Liver (tissue), 9 donors: ENCODE measurements around the gene BCL2L13. TPM values are rescaled to one million over a fixed set of nuclear protein-coding genes. Genes with fewer than 3 reads are reported as not detected.

Experiments used
- DNase-seq: peaks from one replicate; pipeline ENCODE4 v3.0.0-alpha.2; 2017; ENCODE audit warnings: low spot score
- H3K27ac ChIP-seq, 2 donors: one replicate each; pipeline ENCODE4 v1.7.0; 2013; ENCODE audit warnings: inconsistent platforms in 2 of 2, low read length in 2 of 2, control low read depth in 1 of 2, low read depth in 1 of 2, mild to moderate bottlenecking in 1 of 2
- H3K27me3 ChIP-seq, 4 donors: one replicate each; pipeline versions ENCODE4 v1.6.1 to v1.7.0; 2013; ENCODE audit warnings: low read length in 3 of 4, inconsistent platforms in 1 of 4, mild to moderate bottlenecking in 1 of 4, moderate library complexity in 1 of 4; ENCODE audit not compliant: control insufficient read depth in 4 of 4, insufficient read depth in 4 of 4
- H3K36me3 ChIP-seq, 4 donors: one replicate each; pipeline versions ENCODE4 v1.6.1 to v1.7.0; 2013; ENCODE audit warnings: low read length in 3 of 4, mild to moderate bottlenecking in 3 of 4, low read depth in 1 of 4, moderate library complexity in 1 of 4; ENCODE audit not compliant: control insufficient read depth in 4 of 4, insufficient read depth in 3 of 4
- H3K4me1 ChIP-seq, 4 donors: one replicate each; pipeline versions ENCODE4 v1.6.1 to v1.7.0; 2013; ENCODE audit warnings: low read length in 3 of 4, mild to moderate bottlenecking in 3 of 4, moderate library complexity in 1 of 4; ENCODE audit not compliant: control insufficient read depth in 4 of 4, insufficient read depth in 4 of 4
- H3K4me3 ChIP-seq, 3 donors: one replicate each; pipeline versions ENCODE4 v1.6.1 to v1.7.0; 2013; ENCODE audit warnings: low read length in 3 of 3, control low read depth in 1 of 3, low read depth in 1 of 3, mild to moderate bottlenecking in 1 of 3
- H3K9ac ChIP-seq, 2 donors: one replicate each; pipeline ENCODE4 v1.7.0; 2013; ENCODE audit warnings: low read length in 2 of 2, mild to moderate bottlenecking in 2 of 2, moderate library complexity in 2 of 2, control low read depth in 1 of 2, low read depth in 1 of 2
- H3K9me3 ChIP-seq, 4 donors: one replicate each; pipeline versions ENCODE4 v1.6.1 to v1.7.0; 2013; ENCODE audit warnings: low read length in 3 of 4; ENCODE audit not compliant: control insufficient read depth in 4 of 4
- EGR1 ChIP-seq, 2 donors: IDR thresholded peaks; 2 replicates each; pipeline ENCODE4 v1.6.1; 2016 to 2018; ENCODE audit warnings: antibody characterized with exemption in 2 of 2, low read depth in 2 of 2
- GABPA ChIP-seq, 2 donors: IDR thresholded peaks in 1 of 2; conservative IDR thresholded peaks in 1 of 2; 2 replicates each; pipeline ENCODE4 v1.6.1; 2016; ENCODE audit warnings: antibody characterized with exemption in 2 of 2, mild to moderate bottlenecking in 1 of 2, moderate library complexity in 1 of 2
- JUND ChIP-seq, 2 donors: IDR thresholded peaks; 2 replicates each; pipeline ENCODE4 v1.6.1; 2016; ENCODE audit warnings: antibody characterized with exemption in 2 of 2
- NR2F2 ChIP-seq: IDR thresholded peaks from 2 replicates; pipeline ENCODE4 v1.6.1; 2016; ENCODE audit warnings: antibody characterized with exemption
- RAD21 ChIP-seq, 2 donors: IDR thresholded peaks; 2 replicates each; pipeline ENCODE4 v1.6.1; 2016; ENCODE audit warnings: antibody characterized with exemption in 2 of 2, mild to moderate bottlenecking in 2 of 2
- RXRA ChIP-seq, 2 donors: IDR thresholded peaks; 2 replicates each; pipeline ENCODE4 v1.6.1; 2017 to 2018; ENCODE audit warnings: antibody characterized with exemption in 2 of 2, mild to moderate bottlenecking in 1 of 2
- SP1 ChIP-seq: IDR thresholded peaks from 2 replicates; pipeline ENCODE4 v1.6.1; 2018; ENCODE audit warnings: antibody characterized with exemption, mild to moderate bottlenecking
- TAF1 ChIP-seq: conservative IDR thresholded peaks from 2 replicates; pipeline ENCODE4 v1.6.1; 2016; ENCODE audit warnings: antibody characterized with exemption, mild to moderate bottlenecking
- YY1 ChIP-seq: IDR thresholded peaks from 2 replicates; pipeline ENCODE4 v1.6.1; 2016; ENCODE audit warnings: antibody characterized with exemption, mild to moderate bottlenecking
- WGBS: extraction: QIAGEN DNeasy Blood & Tissue Kit; methylation state at CpG from one replicate; pipeline ENCODE4 v1.1.7; 2013; 5-methylcytosine and 5-hydroxymethylcytosine counted together
- polyA plus RNA-seq, 2 donors: library from polyadenylated mRNA; stranded (reverse) in 1 of 2; unstranded in 1 of 2; fragments of 200-250 nt in 1 of 2; fragments of >200 nt in 1 of 2; fragmentation: Nextera tagmentation in 1 of 2; extraction: Ambion mirVana in 1 of 2; gene quantifications; one replicate each; pipeline versions ENCODE4 v1.2.1 to v1.2.3, GENCODE V29; 2013 to 2015
- total RNA-seq, 2 donors: library from RNA; depleted of rRNA; stranded (reverse); fragments of >200 nt; gene quantifications; one replicate each; pipeline ENCODE4 v1.2.3, GENCODE V29; 2014
- TF ChIP-seq, protein P1 (sequence below): IDR thresholded peaks from 2 replicates; pipeline ENCODE4 v1.6.1; 2016; ENCODE audit warnings: antibody characterized with exemption
- TF ChIP-seq, protein P2 (sequence below): IDR thresholded peaks from 2 replicates; pipeline ENCODE4 v1.6.1; 2016; ENCODE audit warnings: antibody characterized with exemption
- TF ChIP-seq, protein P3 (sequence below): fragments of 150-350 bp; IDR thresholded peaks from 2 replicates; pipeline ENCODE4 v1.5.1; 2017; ENCODE audit warnings: improper control_type of control experiment, low read depth, low read length; ENCODE audit not compliant: missing input control
- TF ChIP-seq, protein P4 (sequence below): IDR thresholded peaks from 2 replicates; pipeline ENCODE4 v1.6.1; 2016; ENCODE audit warnings: antibody characterized with exemption, mild to moderate bottlenecking
- TF ChIP-seq, protein P5 (sequence below): IDR thresholded peaks from 2 replicates; pipeline ENCODE4 v1.6.1; 2016; ENCODE audit warnings: antibody characterized with exemption
- donor health status: healthy.
- donor health status: healthy.
- donor health status: healthy.
- donor health status: healthy.
- donor health status: healthy.

Gene BCL2L13
- total and polyA plus RNA-seq, 4 donors = 22.3 to 31.8 (median 24.5) TPM

DNA sequence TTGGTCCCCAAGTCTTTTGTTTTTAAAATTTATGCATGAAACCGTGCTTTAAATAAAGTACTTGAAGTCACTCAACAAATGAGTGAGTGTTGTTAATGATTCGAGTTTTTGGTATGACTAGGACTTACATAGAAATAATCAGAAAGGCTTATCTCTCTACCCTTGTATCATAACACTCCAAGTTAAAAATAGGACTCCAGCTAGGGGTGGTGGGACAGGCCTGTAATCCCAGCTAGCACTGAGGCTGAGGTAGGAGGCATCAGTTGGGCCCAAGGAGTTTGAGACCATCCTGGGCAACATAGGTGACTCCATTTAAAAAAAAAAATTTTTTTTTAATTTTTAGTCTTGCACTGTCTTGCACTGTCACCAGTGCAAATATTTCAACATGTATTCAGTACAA lies 55.6 kb downstream of the BCL2L13 start:
- no peak overlapping the region for H3K4me3 ChIP-seq
- no peaks in the 10 kb centered on the region for H3K9me3 ChIP-seq
- no peaks in the 10 kb centered on the region for H3K27me3 ChIP-seq
- H3K4me1 ChIP-seq = no peaks in the 10 kb centered on the region
- H3K9ac ChIP-seq = no peak overlapping the region
- no peak for DNase-seq
- peaks cover 0 to 16% (median 8%) of the 10 kb centered on the region in 4 donors for H3K36me3 ChIP-seq
- H3K27ac ChIP-seq = no peak overlapping the region
- TF ChIP-seq, protein P1, sequence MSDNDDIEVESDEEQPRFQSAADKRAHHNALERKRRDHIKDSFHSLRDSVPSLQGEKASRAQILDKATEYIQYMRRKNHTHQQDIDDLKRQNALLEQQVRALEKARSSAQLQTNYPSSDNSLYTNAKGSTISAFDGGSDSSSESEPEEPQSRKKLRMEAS = no peak
- TF ChIP-seq JUND (IDR thresholded peaks at IDR 0.05) (no peak), GABPA (IDR thresholded peaks at IDR 0.05 in 1 of 2, conservative IDR thresholded peaks at IDR 0.05 in 1 of 2) (no peak), YY1 (no peak), TAF1 (no peak), SP1 (no peak), RXRA (IDR thresholded peaks at IDR 0.05) (no peak)
- TF ChIP-seq, protein P2, sequence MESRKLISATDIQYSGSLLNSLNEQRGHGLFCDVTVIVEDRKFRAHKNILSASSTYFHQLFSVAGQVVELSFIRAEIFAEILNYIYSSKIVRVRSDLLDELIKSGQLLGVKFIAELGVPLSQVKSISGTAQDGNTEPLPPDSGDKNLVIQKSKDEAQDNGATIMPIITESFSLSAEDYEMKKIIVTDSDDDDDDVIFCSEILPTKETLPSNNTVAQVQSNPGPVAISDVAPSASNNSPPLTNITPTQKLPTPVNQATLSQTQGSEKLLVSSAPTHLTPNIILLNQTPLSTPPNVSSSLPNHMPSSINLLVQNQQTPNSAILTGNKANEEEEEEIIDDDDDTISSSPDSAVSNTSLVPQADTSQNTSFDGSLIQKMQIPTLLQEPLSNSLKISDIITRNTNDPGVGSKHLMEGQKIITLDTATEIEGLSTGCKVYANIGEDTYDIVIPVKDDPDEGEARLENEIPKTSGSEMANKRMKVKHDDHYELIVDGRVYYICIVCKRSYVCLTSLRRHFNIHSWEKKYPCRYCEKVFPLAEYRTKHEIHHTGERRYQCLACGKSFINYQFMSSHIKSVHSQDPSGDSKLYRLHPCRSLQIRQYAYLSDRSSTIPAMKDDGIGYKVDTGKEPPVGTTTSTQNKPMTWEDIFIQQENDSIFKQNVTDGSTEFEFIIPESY = no peak
- TF ChIP-seq, protein P3, sequence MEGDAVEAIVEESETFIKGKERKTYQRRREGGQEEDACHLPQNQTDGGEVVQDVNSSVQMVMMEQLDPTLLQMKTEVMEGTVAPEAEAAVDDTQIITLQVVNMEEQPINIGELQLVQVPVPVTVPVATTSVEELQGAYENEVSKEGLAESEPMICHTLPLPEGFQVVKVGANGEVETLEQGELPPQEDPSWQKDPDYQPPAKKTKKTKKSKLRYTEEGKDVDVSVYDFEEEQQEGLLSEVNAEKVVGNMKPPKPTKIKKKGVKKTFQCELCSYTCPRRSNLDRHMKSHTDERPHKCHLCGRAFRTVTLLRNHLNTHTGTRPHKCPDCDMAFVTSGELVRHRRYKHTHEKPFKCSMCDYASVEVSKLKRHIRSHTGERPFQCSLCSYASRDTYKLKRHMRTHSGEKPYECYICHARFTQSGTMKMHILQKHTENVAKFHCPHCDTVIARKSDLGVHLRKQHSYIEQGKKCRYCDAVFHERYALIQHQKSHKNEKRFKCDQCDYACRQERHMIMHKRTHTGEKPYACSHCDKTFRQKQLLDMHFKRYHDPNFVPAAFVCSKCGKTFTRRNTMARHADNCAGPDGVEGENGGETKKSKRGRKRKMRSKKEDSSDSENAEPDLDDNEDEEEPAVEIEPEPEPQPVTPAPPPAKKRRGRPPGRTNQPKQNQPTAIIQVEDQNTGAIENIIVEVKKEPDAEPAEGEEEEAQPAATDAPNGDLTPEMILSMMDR = no peak
- TF ChIP-seq, protein P4, sequence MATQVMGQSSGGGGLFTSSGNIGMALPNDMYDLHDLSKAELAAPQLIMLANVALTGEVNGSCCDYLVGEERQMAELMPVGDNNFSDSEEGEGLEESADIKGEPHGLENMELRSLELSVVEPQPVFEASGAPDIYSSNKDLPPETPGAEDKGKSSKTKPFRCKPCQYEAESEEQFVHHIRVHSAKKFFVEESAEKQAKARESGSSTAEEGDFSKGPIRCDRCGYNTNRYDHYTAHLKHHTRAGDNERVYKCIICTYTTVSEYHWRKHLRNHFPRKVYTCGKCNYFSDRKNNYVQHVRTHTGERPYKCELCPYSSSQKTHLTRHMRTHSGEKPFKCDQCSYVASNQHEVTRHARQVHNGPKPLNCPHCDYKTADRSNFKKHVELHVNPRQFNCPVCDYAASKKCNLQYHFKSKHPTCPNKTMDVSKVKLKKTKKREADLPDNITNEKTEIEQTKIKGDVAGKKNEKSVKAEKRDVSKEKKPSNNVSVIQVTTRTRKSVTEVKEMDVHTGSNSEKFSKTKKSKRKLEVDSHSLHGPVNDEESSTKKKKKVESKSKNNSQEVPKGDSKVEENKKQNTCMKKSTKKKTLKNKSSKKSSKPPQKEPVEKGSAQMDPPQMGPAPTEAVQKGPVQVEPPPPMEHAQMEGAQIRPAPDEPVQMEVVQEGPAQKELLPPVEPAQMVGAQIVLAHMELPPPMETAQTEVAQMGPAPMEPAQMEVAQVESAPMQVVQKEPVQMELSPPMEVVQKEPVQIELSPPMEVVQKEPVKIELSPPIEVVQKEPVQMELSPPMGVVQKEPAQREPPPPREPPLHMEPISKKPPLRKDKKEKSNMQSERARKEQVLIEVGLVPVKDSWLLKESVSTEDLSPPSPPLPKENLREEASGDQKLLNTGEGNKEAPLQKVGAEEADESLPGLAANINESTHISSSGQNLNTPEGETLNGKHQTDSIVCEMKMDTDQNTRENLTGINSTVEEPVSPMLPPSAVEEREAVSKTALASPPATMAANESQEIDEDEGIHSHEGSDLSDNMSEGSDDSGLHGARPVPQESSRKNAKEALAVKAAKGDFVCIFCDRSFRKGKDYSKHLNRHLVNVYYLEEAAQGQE = no peak
- WGBS = 94% methylated on average over 2 of the region's 2 CpGs

GRCh38 chr22:17694752-17695151 lies 56.2 kb downstream of the BCL2L13 start:
- H3K9me3 ChIP-seq = no peaks in the 10 kb centered on the region
- 96% methylated on average over 6 of the region's 6 CpGs for WGBS
- no peak for TF ChIP-seq JUND (IDR thresholded peaks at IDR 0.05)
- TF ChIP-seq, protein P1 = no peak
- TF ChIP-seq, protein P4 = no peak
- TF ChIP-seq RAD21 (IDR thresholded peaks at IDR 0.05) = no peak
- TF ChIP-seq, protein P5, sequence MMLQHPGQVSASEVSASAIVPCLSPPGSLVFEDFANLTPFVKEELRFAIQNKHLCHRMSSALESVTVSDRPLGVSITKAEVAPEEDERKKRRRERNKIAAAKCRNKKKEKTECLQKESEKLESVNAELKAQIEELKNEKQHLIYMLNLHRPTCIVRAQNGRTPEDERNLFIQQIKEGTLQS = no peak
- TF ChIP-seq TAF1 = no peak
- TF ChIP-seq, protein P3 = no peak
- TF ChIP-seq NR2F2 = no peak
- TF ChIP-seq, protein P2 = no peak
- TF ChIP-seq GABPA (IDR thresholded peaks at IDR 0.05 in 1 of 2, conservative IDR thresholded peaks at IDR 0.05 in 1 of 2) = no peak
- TF ChIP-seq EGR1 (IDR thresholded peaks at IDR 0.05; ENCODE audit: low read depth in 2 of 2) = no peak

More at GRCh38 chr22:17694752-17695151, 56.2 kb downstream of the BCL2L13 start:
- H3K27ac ChIP-seq = no peak overlapping the region
- no peaks in the 10 kb centered on the region for H3K27me3 ChIP-seq
- H3K4me1 ChIP-seq = no peaks in the 10 kb centered on the region
- no peak for DNase-seq
- no peak overlapping the region for H3K9ac ChIP-seq
- H3K4me3 ChIP-seq = no peak overlapping the region
- H3K36me3 ChIP-seq = peaks cover 0 to 15% (median 7%) of the 10 kb centered on the region in 4 donors
